GM19193 (cell line): ENCODE results near the gene DHRS7B.

Experiments
- POLR2A ChIP-seq: IDR thresholded peaks from 4 replicates; pipeline ENCODE4 v1.6.1; 2011; ENCODE audit not compliant: insufficient read depth, insufficient read length; ENCODE audit errors: extremely low read depth

Gene DHRS7B

DNA sequence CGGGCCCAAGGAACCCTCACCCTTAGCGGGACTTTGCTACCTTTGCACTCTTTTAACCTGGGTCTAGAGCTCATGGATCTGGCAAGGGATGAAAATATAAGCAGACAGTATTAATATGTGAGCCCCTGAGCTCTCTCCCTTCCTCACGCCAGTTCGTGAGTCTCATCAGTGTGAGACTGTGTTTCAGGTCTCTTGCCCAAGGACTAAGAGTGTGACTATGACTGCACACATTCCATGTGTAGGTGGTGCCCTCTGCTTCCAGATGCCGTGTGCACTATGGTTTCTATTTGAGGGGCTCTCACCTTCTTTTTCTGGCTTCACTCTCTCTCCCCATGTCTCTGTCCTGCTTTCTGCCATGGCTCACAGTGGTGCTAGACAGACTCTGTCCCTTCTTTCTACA lies 40.5 kb downstream of the DHRS7B start:
- no peak for TF ChIP-seq POLR2A

DNA sequence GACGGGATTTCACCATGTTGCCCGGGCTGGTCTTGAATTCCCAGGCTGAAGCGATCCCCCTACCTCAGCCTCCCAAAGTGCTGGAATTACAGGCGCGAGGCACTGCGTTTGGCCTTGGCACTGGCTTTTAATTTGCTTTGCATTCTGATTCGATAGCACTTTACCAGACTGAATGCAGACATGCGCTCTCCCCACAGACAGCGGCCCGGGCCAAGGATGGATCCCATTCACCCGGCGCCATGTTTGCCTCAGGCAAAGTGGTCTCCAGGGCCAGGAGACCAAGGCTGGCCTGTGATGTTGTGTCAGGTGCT lies 41.7 kb downstream of the DHRS7B start:
- no peak for TF ChIP-seq POLR2A

DNA sequence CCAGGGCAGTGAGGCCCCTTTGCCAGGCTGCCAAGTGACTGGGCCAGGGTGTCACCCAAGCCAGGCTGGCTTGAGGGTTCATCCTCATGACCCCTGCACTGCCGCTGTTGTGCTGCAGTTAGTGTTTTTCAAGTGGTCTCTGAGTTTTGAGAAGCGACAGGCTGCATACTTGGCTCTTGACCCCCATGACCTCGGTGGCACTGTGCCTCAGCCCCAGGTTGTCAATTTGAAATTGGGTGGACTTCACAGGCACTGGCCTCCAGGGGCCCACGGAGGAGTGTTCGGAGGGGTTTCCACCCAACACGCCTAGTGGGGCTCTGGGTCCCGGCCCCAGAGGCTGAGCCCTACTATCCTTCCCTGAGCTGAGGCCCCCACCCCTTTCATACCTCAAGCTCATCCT lies 42.7 kb downstream of the DHRS7B start:
- no peak for TF ChIP-seq POLR2A

DNA sequence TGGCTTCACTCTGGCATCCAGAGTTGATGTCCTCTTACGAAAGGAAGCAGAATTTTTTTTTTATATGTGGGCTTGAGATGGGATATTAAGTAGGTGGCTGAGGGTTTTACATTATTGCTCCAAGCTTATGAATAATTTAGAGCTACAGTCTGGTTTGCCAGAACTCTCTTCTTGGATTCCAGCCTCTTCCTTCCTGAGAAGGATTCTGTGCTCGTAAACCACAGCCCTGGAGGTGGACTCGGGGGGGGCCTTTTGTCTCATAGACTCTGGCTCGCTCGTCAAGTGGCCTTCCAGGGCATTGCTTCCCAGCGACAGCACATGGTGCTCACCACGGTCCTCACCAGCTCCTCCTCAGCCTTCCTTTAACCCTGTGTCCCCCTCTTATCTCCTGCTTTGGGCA lies 44.0 kb downstream of the DHRS7B start:
- TF ChIP-seq POLR2A: no peak

DNA sequence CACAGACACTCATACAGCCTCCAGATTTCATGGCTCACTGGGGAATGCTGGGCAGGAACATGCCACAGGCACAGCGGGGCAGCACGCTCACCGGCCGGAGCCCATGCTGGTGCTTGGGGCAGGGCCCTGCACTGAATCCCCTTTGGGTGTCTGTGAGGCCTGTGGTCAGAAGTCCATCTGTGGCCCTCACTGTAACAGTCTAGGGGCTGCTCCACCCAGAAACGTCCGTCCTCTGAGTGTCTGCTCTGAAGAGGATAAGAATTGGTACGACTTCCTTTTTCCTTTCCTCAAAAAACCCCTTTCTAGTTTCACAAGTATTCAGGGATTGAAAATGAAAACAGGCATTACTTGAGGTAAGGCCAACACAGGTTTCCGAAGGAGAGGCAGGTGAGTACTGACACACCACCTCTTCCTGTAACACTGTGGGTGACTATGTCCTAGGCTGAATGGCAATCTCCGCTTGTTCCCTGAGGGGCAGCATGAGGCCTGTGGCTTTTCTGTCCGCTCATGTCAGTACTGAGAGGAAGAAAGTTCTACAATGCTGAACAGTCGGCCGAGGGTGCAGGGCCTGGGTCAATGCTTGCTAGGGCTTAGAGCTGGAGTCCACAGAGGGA lies 44.7 kb downstream of the DHRS7B start:
- no peak for TF ChIP-seq POLR2A

DNA sequence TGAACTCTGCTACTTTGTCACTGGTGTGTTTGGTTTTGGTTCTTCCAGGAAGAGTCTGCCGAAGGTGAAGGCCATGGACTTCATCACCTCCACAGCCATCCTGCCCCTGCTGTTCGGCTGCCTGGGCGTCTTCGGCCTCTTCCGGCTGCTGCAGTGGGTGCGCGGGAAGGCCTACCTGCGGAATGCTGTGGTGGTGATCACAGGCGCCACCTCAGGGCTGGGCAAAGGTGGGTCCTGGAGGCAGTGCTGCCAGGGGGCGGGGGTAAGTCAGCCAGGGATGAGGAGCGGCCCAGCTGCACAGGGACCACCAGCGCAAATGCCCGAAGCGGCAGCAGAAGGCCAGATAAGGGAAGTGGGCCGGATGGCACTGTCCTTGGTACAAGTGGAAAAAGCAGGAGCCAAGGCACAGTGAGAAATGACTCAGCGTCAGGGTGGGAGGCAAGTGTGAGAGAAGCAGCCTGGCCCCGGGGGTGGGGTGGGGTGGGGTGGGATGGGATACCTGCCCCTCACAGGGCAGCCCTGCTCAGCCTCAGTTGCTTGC lies 45.3 kb downstream of the DHRS7B start:
- no peak for TF ChIP-seq POLR2A

DNA sequence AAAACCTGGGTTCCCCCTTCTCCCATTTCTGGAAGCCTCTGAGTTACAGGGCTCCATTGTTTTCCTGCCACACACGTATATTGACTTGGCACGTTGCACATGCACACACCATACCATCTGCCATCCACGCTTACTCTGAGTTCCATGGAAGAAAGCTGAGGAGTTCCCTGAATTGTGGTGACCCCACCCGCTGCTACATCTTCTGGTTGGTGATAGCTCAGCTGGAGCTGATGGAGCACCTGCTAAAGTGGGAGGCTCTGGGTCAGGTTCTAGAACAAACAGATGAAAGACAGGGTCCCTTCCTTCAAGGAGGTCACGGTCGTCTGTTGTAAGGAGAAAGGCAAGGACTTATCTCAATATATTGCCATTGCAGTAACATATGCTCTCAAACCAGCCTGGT lies 46.1 kb downstream of the DHRS7B start:
- no peak for TF ChIP-seq POLR2A

DNA sequence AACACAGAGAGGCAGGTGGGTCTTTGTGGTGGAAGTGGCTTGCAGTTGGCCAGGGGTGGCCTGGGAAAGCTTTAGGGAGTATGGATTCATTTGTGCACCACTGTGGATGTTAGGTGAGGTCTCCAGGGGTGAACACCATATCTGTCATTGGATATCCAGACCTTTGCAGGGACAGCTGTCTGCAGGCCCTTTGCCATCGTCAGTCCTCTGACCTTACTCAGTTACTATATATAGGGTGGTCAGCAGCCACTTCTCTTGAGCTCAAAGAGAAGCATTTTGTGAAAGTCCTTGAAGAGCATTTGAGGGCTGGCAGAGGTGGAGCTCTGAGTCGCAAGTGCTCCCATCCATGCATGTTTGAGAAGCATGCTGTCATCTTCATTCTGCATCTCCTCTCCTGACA lies 46.8 kb downstream of the DHRS7B start:
- no peak for TF ChIP-seq POLR2A

DNA sequence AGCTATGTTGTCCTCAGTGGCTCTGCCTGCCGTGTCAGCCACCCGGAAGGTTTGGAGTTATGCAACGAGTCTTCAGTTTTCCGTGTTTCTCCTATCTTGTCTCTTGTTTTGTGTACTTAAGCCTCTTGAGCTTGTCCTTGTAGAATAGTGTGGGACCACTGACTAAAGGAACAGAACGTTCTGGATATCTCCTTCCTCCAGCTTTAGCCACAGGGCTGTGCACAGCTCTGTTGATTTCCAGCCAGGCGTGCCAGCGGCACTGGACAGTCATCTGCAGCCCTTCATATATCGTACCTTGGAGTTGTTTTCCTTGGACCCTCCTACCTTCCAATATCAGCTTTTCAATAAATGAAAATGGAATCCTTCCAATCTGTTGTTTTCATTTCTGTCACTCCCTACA lies 47.4 kb downstream of the DHRS7B start:
- no peak for TF ChIP-seq POLR2A

DNA sequence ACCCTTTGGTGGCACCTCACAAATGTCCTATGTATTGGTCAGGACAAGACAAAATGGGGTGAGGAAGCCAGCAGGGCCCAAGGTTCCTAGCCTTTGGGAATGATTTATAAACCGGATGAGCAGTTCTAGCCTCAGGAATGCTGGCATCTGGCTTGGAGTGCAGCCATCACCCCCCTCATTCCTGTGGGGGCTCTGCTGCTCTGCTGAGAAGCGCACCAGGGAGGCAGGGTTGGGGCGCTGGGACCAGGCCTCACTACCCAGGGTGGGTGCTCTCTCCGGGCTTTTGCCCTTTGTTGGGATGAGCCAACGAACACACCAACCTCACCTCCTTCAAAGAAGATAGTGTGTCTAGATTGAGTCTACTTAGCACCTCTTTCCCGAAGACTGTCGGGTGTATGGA lies 47.9 kb downstream of the DHRS7B start:
- no peak for TF ChIP-seq POLR2A

DNA sequence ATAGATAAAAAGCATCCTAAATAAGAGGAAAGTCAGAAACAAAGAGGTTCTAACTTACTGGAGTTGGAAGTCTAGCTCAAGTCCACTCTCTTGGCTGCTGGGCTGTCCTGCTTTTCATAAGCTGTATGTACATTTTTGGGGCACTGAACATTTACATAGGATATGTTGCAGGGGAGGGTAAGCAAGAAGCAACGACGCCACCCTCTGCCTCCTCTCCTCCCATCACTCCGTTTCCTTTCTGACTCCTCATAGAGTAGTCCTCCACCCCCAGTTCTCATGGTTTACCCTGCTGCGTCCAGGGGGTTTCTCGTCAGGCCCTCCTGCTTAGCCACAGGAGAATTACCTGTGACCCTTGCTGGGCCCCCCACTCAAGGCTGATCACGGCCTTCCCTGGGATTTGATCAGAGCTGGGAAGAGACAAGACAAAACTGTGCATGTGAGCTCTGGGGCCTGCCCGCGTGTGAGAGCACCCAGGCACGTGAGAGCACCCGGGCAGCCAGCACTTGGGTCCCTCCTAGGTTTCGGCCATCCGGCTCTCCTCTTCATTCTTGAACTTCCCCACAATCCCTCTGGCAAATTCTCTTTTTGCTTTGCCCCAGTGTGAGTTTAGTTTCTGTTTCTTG lies 50.1 kb downstream of the DHRS7B start:
- TF ChIP-seq POLR2A: no peak

DNA sequence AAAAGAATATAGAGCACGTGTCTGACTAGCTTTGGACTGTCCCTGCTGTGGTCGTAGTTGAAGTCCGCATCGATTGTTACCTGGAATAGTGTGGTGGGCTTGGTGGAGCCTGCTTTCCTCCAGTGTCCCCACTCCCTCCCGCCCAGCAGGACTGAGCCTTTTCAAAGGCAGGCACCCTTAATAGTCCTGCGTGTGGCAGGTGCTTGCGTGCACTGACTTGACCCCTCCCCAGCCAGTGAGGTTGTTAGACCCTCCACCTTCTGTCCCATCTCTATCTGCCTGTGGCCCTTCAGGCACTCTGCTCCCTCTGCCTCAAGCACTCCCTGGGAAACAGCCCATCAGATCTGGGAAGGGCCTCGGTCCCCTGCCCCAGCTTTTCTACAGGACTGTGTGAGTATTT lies 50.6 kb downstream of the DHRS7B start:
- TF ChIP-seq POLR2A: no peak

DNA sequence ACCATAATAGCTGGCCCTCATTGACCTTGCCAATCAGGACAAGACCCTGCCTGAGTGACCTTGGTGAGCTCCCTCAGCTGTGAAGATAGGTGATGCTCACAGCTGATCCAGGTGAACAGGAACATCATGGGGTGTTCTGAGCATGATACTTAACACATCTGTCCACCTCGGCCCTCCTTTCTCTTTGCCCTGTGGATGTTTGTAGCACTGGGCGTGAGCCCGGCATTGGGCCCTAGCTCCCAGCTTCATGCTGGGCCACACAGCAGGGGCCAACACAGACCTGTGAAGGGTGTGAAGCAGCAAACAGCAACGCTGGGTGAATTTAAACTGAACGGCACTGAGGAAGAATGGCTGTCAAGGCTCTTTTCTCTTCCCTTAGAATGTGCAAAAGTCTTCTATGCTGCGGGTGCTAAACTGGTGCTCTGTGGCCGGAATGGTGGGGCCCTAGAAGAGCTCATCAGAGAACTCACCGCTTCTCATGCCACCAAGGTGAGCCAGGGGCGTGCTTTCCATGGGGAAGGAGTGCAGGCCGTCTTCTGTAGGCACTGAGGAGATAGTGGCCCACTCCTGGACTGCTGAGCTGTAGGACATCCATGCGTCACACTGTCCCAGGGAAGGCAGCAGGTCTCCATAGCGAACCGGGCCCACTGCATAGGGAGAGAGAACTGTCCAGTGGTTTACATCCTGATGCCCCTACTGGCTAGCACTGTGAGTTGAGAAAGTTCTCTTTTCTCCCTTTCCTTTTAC lies 51.3 kb downstream of the DHRS7B start:
- TF ChIP-seq POLR2A: no peak

DNA sequence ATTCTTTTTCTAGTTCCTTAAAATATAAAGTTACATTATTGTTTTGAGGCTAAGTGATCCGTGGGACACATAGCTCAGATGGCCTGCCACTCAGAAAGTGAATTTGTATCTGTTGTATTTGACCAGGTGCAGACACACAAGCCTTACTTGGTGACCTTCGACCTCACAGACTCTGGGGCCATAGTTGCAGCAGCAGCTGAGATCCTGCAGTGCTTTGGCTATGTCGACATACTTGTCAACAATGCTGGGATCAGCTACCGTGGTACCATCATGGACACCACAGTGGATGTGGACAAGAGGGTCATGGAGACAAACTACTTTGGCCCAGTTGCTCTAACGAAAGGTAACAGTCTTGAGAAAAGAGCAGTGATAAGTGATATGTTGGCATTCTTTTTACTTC lies 56.7 kb downstream of the DHRS7B start:
- no peak for TF ChIP-seq POLR2A

DNA sequence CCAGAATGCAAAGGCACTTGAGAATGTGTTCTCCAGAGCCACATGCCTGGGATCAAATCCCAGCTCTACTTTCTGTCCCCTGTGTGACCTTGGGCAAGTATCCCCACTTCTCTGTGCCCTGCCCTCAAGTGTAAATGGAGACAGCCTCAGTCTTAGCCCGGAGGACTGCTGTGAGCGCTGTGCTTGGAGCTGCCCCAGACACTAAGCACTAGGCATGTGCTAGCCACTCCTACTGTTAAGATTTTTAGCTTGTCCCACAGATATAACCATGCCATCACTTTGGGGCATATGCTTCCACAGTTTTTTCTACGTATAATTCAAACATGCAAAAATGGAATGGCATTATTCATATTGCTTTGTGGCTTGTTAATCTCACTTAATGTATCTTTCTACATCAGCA lies 57.8 kb downstream of the DHRS7B start:
- TF ChIP-seq POLR2A: no peak

DNA sequence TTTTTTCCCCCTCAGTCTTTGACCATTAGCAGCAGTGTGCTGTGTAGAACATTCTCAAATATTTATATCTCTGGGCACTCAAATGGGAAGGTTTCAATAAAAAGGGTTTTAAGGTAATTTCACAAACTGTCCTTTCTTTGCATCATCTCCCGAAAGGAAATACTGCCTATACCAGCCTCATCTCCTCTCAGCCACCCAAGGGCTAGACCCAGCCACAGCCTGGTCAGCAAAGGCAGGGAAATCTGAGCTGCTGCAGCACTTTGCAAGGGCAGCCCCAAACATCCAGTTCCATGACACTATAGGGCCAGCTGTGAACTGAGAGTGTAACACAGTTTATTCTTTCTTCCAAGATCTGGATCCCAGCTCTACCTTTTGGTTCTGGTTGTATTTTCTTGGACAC lies 58.3 kb downstream of the DHRS7B start:
- TF ChIP-seq POLR2A: no peak
